Measurements from ENCODE around the gene AHNAK.
A peak's percentile ranks its signal among the peaks of the same experiment; 100 is the strongest.
"Not testable (repeated sequence)": the region's sequence is repeated elsewhere in the genome, so short reads cannot be mapped to it uniquely, and the experiment has no call there.

The AHNAK gene

GRCh38 chr11:62546244-62546928 lies at the start of gene AHNAK:
Gene AHNAK (minus strand): TSS chr11:62546806. CDS start chr11:62536098, 10,708 bp downstream.
- no peak for DNase-seq (ENCODE audit: low read depth)

GRCh38 chr11:62595124-62595523 lies 48.5 kb upstream of the AHNAK start:
- DNase-seq (ENCODE audit: low read depth) = no peak

GRCh38 chr11:62593434-62594044 lies 46.9 kb upstream of the AHNAK start:
- no peak for DNase-seq (ENCODE audit: low read depth)

GRCh38 chr11:62592989-62593421 lies 46.4 kb upstream of the AHNAK start:
- DNase-seq (ENCODE audit: low read depth) = no peak

- DNase-seq (ENCODE audit: low read depth) = no peak
Measured at GRCh38 chr11:62592146-62592815, 45.7 kb upstream of the AHNAK start.

GRCh38 chr11:62591448-62592145 lies 45.0 kb upstream of the AHNAK start, which contains the start of gene TUT1:
Gene TUT1 (minus strand): TSS chr11:62591523. CDS start chr11:62591485, 38 bp downstream.
- DNase-seq (ENCODE audit: low read depth) = peak; percentile 96

- DNase-seq (ENCODE audit: low read depth) = no peak
Measured at GRCh38 chr11:62588966-62589637, 42.5 kb upstream of the AHNAK start.

GRCh38 chr11:62585356-62585755 lies 38.8 kb upstream of the AHNAK start:
- not testable (repeated sequence) for DNase-seq (ENCODE audit: low read depth)

- not testable (repeated sequence) for DNase-seq (ENCODE audit: low read depth)
Measured at GRCh38 chr11:62581735-62582134, 35.1 kb upstream of the AHNAK start.

- DNase-seq (ENCODE audit: low read depth) = no peak
Measured at GRCh38 chr11:62580959-62581715, 34.5 kb upstream of the AHNAK start.

GRCh38 chr11:62579252-62579651 lies 32.6 kb upstream of the AHNAK start:
- no peak for DNase-seq (ENCODE audit: low read depth)

GRCh38 chr11:62578541-62578940 lies 31.9 kb upstream of the AHNAK start:
- no peak for DNase-seq (ENCODE audit: low read depth)

GRCh38 chr11:62577046-62577714 lies 30.6 kb upstream of the AHNAK start:
- DNase-seq (ENCODE audit: low read depth) = no peak

- no peak for DNase-seq (ENCODE audit: low read depth)
Measured at GRCh38 chr11:62575837-62576236, 29.2 kb upstream of the AHNAK start.

GRCh38 chr11:62575156-62575555 lies 28.6 kb upstream of the AHNAK start:
- DNase-seq (ENCODE audit: low read depth) = no peak

- DNase-seq (ENCODE audit: low read depth) = no peak
Measured at GRCh38 chr11:62574363-62575071, 27.9 kb upstream of the AHNAK start.

- peak; percentile 99 for DNase-seq (ENCODE audit: low read depth)
Measured at GRCh38 chr11:62573592-62574362, 27.2 kb upstream of the AHNAK start, which contains the start of gene EEF1G. Gene EEF1G (minus strand): TSS chr11:62573891. CDS start chr11:62573842, 49 bp downstream.

GRCh38 chr11:62573006-62573591 lies 26.5 kb upstream of the AHNAK start:
- no peak for DNase-seq (ENCODE audit: low read depth)

GRCh38 chr11:62572431-62572830 lies 25.8 kb upstream of the AHNAK start:
- DNase-seq (ENCODE audit: low read depth) = no peak

Measured in HS-5 (cell line).